Esophagus squamous epithelium (tissue), 4 donors: ENCODE results near the gene CAMKMT.

Source experiments
- CTCF ChIP-seq, 6 experiments: fragments of 450-650 bp in 4 of 6; fragments of 200-600 bp in 2 of 6; sonication (generic) in 2 of 6; IDR thresholded peaks; one replicate each; pipeline ENCODE4 v1.5.1; 2016 to 2019; ENCODE audit warnings: antibody characterized with exemption in 6 of 6, mild to moderate bottlenecking in 4 of 6, moderate library complexity in 4 of 6
- POLR2A ChIP-seq, 4 donors: fragments of 450-650 bp; IDR thresholded peaks; one replicate each; pipeline ENCODE4 v1.6.1; 2017; ENCODE audit warnings: antibody characterized with exemption in 4 of 4, mild to moderate bottlenecking in 4 of 4, moderate library complexity in 3 of 4

- TF ChIP-seq CTCF (IDR thresholded peaks at IDR 0.05) (no peak), POLR2A (IDR thresholded peaks at IDR 0.05) (no peak)
Measured at GRCh38 chr2:44524347-44524926, 162.7 kb downstream of the CAMKMT start.
